Ectodermal cell (in vitro differentiated cells): ENCODE results near the gene MTMR2.
"Not testable (repeated sequence)": the region's sequence is repeated elsewhere in the genome, so short reads cannot be mapped to it uniquely, and the experiment has no call there.

Source experiments
- H3K27ac ChIP-seq: 2 replicates; pipeline ENCODE4 v1.7.0; 2013; ENCODE audit warnings: mild to moderate bottlenecking, low read depth, low read length; ENCODE audit not compliant: insufficient read depth, poor library complexity, severe bottlenecking
- H3K27me3 ChIP-seq: 2 replicates; pipeline ENCODE4 v1.7.0; 2013; ENCODE audit warnings: mild to moderate bottlenecking, low read length; ENCODE audit not compliant: insufficient read depth, control insufficient read depth, poor library complexity, severe bottlenecking
- H3K36me3 ChIP-seq: one replicate; pipeline ENCODE4 v1.7.0; 2013; ENCODE audit warnings: low read length; ENCODE audit not compliant: control insufficient read depth, insufficient read depth
- H3K4me1 ChIP-seq: one replicate; pipeline ENCODE4 v1.7.0; 2013; ENCODE audit warnings: low read length; ENCODE audit not compliant: control insufficient read depth, insufficient read depth
- H3K4me3 ChIP-seq: 2 replicates; pipeline ENCODE4 v1.7.0; 2013; ENCODE audit warnings: low read depth, low read length, control low read depth; ENCODE audit not compliant: insufficient read depth
- H3K9me3 ChIP-seq: 2 replicates; pipeline ENCODE4 v1.7.0; 2013; ENCODE audit warnings: mild to moderate bottlenecking, low read length, moderate library complexity; ENCODE audit not compliant: control insufficient read depth
- WGBS, 2 experiments: methylation state at CpG; one replicate each; pipeline ENCODE4 v1.1.7; 2013; ENCODE audit warnings: missing lambda C conversion rate in 2 of 2; 5-methylcytosine and 5-hydroxymethylcytosine counted together

The MTMR2 gene

DNA sequence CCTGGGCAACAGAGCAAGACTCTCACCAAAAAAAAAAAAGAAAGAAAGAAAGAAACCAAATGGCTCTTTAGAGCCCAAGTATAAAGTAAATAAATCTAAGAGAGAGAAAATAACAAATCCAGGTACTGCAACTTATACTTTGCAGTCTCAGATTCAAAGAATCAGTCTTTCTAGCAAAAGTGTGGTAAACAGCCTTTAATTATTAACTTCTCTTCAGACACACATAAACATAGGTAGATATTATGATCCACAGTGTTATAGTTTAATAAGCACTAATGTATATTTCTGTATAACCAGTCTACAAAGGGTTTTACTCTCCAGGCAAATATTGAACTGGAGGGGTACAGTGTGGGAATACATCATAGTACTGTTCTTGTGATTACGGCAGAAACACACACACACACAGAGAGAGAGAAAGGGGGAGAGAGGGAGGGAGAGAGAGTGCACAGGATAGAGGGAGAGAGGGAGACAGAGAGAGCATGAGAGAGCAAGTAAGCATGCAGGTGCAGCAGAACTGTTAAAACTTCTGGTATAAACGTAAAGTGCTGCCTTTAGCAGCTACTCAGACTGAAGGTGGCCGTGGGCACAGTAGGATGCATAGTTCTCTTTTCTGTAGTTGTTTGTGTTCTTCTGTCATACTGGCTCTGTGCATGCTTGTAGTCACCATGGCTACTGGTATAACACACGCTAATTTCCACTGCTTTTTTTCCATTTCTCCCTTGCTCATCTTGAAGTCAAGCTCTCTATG is 32.3 kb downstream of the MTMR2 start:
- 47 to 68% methylated on average over 4 of the region's 4 CpGs for WGBS, 2 experiments
- H3K4me3 ChIP-seq = no peak overlapping the region
- H3K27ac ChIP-seq = no peak overlapping the region

DNA sequence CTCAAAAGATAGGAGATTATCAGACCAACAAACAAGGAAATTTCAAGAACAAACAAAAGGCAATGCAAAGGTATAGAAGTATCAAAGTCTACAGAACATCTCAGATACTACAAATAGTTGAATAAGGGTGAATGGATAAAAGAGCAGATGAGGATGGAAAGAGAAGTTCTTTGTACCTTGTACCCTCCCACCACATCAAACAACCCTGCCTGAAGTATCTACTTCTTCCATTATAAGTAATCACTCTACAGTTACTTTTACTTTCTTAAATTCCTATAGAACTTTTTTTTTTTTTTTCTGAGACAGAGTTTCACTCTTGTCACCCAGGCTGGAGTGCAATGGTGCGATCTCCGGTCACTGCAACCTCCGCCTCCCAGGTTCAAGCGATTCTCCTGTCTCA is 35.1 kb downstream of the MTMR2 start:
- no peak overlapping the region for H3K27ac ChIP-seq
- peaks cover 7% of the 10 kb centered on the region for H3K36me3 ChIP-seq
- peaks cover 15% of the 10 kb centered on the region for H3K4me1 ChIP-seq
- 93 to 97% methylated on average over 4 of the region's 4 CpGs for WGBS, 2 experiments
- no peaks in the 10 kb centered on the region for H3K27me3 ChIP-seq
- no peak overlapping the region for H3K4me3 ChIP-seq
- H3K9me3 ChIP-seq = no peaks in the 10 kb centered on the region

More for the DNA sequence above, 32.3 kb downstream of the MTMR2 start:
- H3K9me3 ChIP-seq = no peaks in the 10 kb centered on the region
- H3K36me3 ChIP-seq = no peaks in the 10 kb centered on the region
- no peaks in the 10 kb centered on the region for H3K27me3 ChIP-seq
- H3K4me1 ChIP-seq = peaks cover 20% of the 10 kb centered on the region

DNA sequence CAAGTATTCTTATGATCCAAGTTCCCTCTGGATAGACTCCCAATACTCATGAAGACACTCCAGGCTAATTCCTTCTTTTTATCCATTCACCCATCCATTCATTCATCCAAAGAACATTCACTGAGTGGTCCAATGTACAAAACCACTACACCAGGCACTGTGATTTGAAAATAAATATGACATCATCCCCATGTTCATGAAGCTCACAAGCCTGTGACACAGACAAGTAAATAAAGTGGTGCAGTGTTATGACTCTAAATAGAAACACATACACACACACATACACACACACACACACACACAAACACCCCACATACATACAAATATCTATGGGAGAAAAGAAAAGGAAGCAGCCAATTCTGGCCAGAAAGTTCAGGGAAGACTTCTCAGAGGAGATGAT is 35.5 kb downstream of the MTMR2 start:
- Histone ChIP-seq H3K9me3 (no peaks in the 10 kb centered on the region), H3K36me3 (peaks cover 7% of the 10 kb centered on the region), H3K27me3 (no peaks in the 10 kb centered on the region), H3K4me3 (no peak overlapping the region), H3K27ac (no peak overlapping the region), H3K4me1 (peaks cover 15% of the 10 kb centered on the region)

- Histone ChIP-seq H3K36me3 (peaks cover 7% of the 10 kb centered on the region), H3K27ac (no peak overlapping the region), H3K27me3 (no peaks in the 10 kb centered on the region), H3K9me3 (no peaks in the 10 kb centered on the region), H3K4me1 (peaks cover 2% of the 10 kb centered on the region), H3K4me3 (no peak overlapping the region)
- 92% methylated on average over 1 of the region's 1 CpG; no CpG with 5 or more reads in 1 of the 2 experiments for WGBS, 2 experiments
These were observed 37.4 kb downstream of the MTMR2 start for GRCh38 chr11:95886462-95886861.

- Histone ChIP-seq H3K27ac (no peak overlapping the region), H3K36me3 (peaks cover 7% of the 10 kb centered on the region)
- WGBS, 2 experiments = 95% methylated on average over 2 of the region's 2 CpGs
These were observed 39.1 kb downstream of the MTMR2 start for GRCh38 chr11:95884802-95885201.

DNA sequence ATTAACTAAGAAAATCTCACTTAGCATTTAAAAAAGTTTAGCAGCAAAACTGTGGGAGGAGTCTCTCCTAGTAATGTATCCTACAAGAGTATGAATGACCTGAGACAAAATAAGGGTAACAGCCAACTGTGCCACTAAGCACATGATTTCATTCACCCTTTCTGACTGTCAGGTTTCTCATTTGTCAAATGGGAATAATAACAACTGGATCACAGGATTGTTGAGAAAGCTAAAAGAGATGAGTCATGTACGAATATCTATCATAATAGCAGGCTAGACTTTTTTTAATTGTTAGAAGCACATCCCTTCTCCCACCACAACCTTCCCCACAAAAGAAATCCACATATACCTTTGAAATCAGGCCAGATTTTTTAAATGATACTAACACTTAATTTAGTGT is 39.5 kb downstream of the MTMR2 start:
- Histone ChIP-seq H3K9me3 (no peaks in the 10 kb centered on the region), H3K4me3 (no peak overlapping the region), H3K27me3 (no peaks in the 10 kb centered on the region), H3K27ac (no peak overlapping the region), H3K36me3 (peaks cover 7% of the 10 kb centered on the region), H3K4me1 (no peaks in the 10 kb centered on the region)
- WGBS, 2 experiments = 100% methylated on average over 1 of the region's 1 CpG

More at GRCh38 chr11:95884802-95885201, 39.1 kb downstream of the MTMR2 start:
- Histone ChIP-seq H3K4me3 (no peak overlapping the region), H3K27me3 (no peaks in the 10 kb centered on the region), H3K9me3 (no peaks in the 10 kb centered on the region), H3K4me1 (no peaks in the 10 kb centered on the region)

DNA sequence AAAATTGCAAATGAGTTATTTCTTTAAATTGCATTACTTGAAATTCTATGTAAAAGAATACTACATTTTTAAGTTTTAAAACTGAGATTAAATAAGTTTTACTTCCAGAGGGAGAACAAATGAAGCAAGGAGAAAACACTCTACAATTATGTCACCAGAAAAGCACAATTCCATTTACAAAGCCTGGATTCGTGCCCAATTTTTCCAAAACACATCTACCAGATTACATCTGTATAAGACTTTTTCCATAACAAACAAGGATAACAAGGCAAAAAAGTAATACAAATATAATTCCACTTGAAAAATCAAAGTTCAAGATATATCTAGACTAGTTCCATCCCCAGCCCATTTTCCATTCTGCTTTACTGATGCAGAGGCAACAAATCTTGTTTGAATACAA is 40.5 kb downstream of the MTMR2 start:
- H3K4me1 ChIP-seq = no peaks in the 10 kb centered on the region
- WGBS, 2 experiments = 94 to 96% methylated on average over 1 of the region's 1 CpG
- no peak overlapping the region for H3K4me3 ChIP-seq
- no peak overlapping the region for H3K27ac ChIP-seq
- H3K27me3 ChIP-seq = no peaks in the 10 kb centered on the region
- no peaks in the 10 kb centered on the region for H3K9me3 ChIP-seq
- peaks cover 7% of the 10 kb centered on the region for H3K36me3 ChIP-seq

DNA sequence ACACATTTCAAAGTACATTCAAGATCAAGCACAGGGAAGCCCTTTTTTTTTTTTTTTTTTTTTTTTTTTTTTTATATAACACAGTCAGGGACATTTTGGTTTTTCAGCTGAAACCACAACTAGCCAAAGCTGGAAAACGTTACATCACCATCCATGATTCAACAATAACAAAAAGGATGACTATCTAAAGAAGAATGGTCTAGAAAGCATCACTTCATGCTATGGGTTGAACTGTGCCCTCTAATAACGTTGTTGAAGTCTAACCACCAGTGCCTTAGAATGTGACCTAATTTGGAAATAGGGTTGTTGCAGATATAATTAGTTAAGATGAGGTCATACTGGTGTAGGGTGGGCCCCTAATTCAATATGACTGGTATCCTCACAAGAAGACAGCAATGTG is 46.6 kb downstream of the MTMR2 start:
- Histone ChIP-seq H3K27ac (no peak overlapping the region), H3K9me3 (no peaks in the 10 kb centered on the region), H3K36me3 (no peaks in the 10 kb centered on the region), H3K4me3 (no peak overlapping the region), H3K4me1 (no peaks in the 10 kb centered on the region), H3K27me3 (no peaks in the 10 kb centered on the region)
- 88 to 91% methylated on average over 2 of the region's 2 CpGs for WGBS, 2 experiments

- not testable (repeated sequence) for H3K27ac ChIP-seq, H3K36me3 ChIP-seq, H3K4me3 ChIP-seq, H3K9me3 ChIP-seq, H3K27me3 ChIP-seq, H3K4me1 ChIP-seq
- WGBS, 2 experiments = 100% methylated on average over 2 to 3 of the region's 3 CpGs
These were observed 53.0 kb downstream of the MTMR2 start for GRCh38 chr11:95870877-95871276.

GRCh38 chr11:95867105-95867504 is 56.8 kb downstream of the MTMR2 start:
- WGBS, 2 experiments = 92 to 96% methylated on average over 5 to 6 of the region's 6 CpGs
- H3K27ac ChIP-seq = no peak overlapping the region

More at GRCh38 chr11:95867105-95867504, 56.8 kb downstream of the MTMR2 start:
- Histone ChIP-seq H3K4me1 (no peaks in the 10 kb centered on the region), H3K4me3 (no peak overlapping the region), H3K36me3 (no peaks in the 10 kb centered on the region), H3K9me3 (no peaks in the 10 kb centered on the region), H3K27me3 (no peaks in the 10 kb centered on the region)
